Upper lobe of left lung (tissue), 6 donors: Measurements from ENCODE around the gene PLAC1. TPM values are rescaled to one million over a fixed set of nuclear protein-coding genes. Genes with fewer than 3 reads are reported as not detected.

ENCODE experiments used
- ATAC-seq, 2 donors: fragments of 200-7000 bp; cut with Tn5 transposase; one replicate each; pipeline ENCODE4 v1.9.1; 2022; ENCODE audit warnings: mild to moderate bottlenecking in 2 of 2, moderate library complexity in 2 of 2; ENCODE audit not compliant: low FRiP score in 2 of 2
- DNase-seq, 2 donors: peaks; one replicate each; pipeline ENCODE4 v3.0.0-alpha.2; 2019 to 2020
- H3K27ac ChIP-seq, 4 donors: fragments of 200-600 bp; sonication (generic); one replicate each; pipeline ENCODE4 v1.5.1; 2016 to 2019
- H3K27me3 ChIP-seq, 4 donors: fragments of 200-600 bp; sonication (generic); one replicate each; pipeline ENCODE4 v1.5.1; 2017 to 2019
- H3K36me3 ChIP-seq, 4 donors: fragments of 200-600 bp; sonication (generic); one replicate each; pipeline ENCODE4 v1.5.1; 2016 to 2019
- H3K4me1 ChIP-seq, 4 donors: fragments of 200-600 bp; sonication (generic); one replicate each; pipeline ENCODE4 v1.5.1; 2018 to 2019
- H3K4me3 ChIP-seq, 4 donors: fragments of 200-600 bp; sonication (generic); one replicate each; pipeline ENCODE4 v1.5.1; 2017 to 2019; ENCODE audit warnings: mild to moderate bottlenecking in 2 of 4, moderate library complexity in 1 of 4
- H3K9me3 ChIP-seq, 4 donors: fragments of 200-600 bp; sonication (generic); one replicate each; pipeline ENCODE4 v1.5.1; 2018 to 2019
- CTCF ChIP-seq, 6 experiments: fragments of 450-650 bp in 4 of 6; fragments of 200-600 bp in 2 of 6; sonication (generic) in 2 of 6; IDR thresholded peaks; one replicate each; pipeline ENCODE4 v1.5.1; 2016 to 2019; ENCODE audit warnings: antibody characterized with exemption in 6 of 6
- EP300 ChIP-seq, 4 donors: sonication (generic); formaldehyde crosslinking; IDR thresholded peaks; one replicate each; pipeline ENCODE4 v1.5.1; 2017; ENCODE audit warnings: antibody characterized with exemption in 4 of 4, control low read depth in 2 of 4
- POLR2A ChIP-seq, 4 donors: fragments of 450-650 bp; IDR thresholded peaks; one replicate each; pipeline ENCODE4 v1.5.1; 2016 to 2017; ENCODE audit warnings: antibody characterized with exemption in 4 of 4, mild to moderate bottlenecking in 2 of 4
- POLR2AphosphoS5 ChIP-seq, 2 donors: sonication (generic); formaldehyde crosslinking; IDR thresholded peaks; one replicate each; pipeline ENCODE4 v1.5.1; 2017; ENCODE audit warnings: antibody characterized with exemption in 2 of 2
- WGBS, 2 donors: methylation state at CpG; one replicate each; pipeline ENCODE4 v1.1.5; 2017 to 2018; 5-methylcytosine and 5-hydroxymethylcytosine counted together
- total RNA-seq, 6 donors: library from RNA; depleted of rRNA in 4 of 6; stranded (reverse); fragments of >200 nt in 4 of 6; gene quantifications; one replicate each; pipeline versions ENCODE4 v1.1.0 to v1.2.1, GENCODE V29; 2016 to 2021
- donor health status: DM: no; HTN: no; CAD: no; lungs with moderate emphysema.
- donor health status: DM: no; HTN: yes; CAD: no; lungs with severe emphysema.

PLAC1 gene
- total RNA-seq, 6 donors from 2014 or later, result not detected

GRCh38 chrX:134562002-134562401 is 96.3 kb downstream of the PLAC1 start:
- no peaks in the 10 kb centered on the region for H3K9me3 ChIP-seq
- TF ChIP-seq POLR2A (IDR thresholded peaks at IDR 0.05), result no peak
- H3K27me3 ChIP-seq, result no peaks in the 10 kb centered on the region
- H3K4me3 ChIP-seq, result no peak overlapping the region
- H3K36me3 ChIP-seq, result no peaks in the 10 kb centered on the region
- H3K27ac ChIP-seq, result no peak overlapping the region
- H3K4me1 ChIP-seq, result no peaks in the 10 kb centered on the region
- ATAC-seq, result no peak
- 65 to 84% methylated on average over 2 of the region's 2 CpGs for WGBS, 2 donors
- DNase-seq, result no peak

GRCh38 chrX:134558133-134558532 is 100.1 kb downstream of the PLAC1 start:
- no peak for ATAC-seq

GRCh38 chrX:134554291-134554690 is 104.0 kb downstream of the PLAC1 start:
- H3K9me3 ChIP-seq, result peaks cover 0 to 6% (median 0%) of the 10 kb centered on the region in 4 donors
- H3K4me3 ChIP-seq, result no peak overlapping the region
- no peak for TF ChIP-seq POLR2A (IDR thresholded peaks at IDR 0.05)
- H3K36me3 ChIP-seq, result no peaks in the 10 kb centered on the region
- no peaks in the 10 kb centered on the region for H3K27me3 ChIP-seq
- ATAC-seq (no peak), DNase-seq (no peak)
- no peak overlapping the region for H3K27ac ChIP-seq
- peaks cover 0 to 7% (median 4%) of the 10 kb centered on the region in 4 donors for H3K4me1 ChIP-seq
- WGBS, 2 donors, result 57 to 60% methylated on average over 7 to 8 of the region's 8 CpGs

More at GRCh38 chrX:134558133-134558532, 100.1 kb downstream of the PLAC1 start:
- H3K27ac ChIP-seq, result no peak overlapping the region
- TF ChIP-seq EP300 (IDR thresholded peaks at IDR 0.05) (no peak), CTCF (IDR thresholded peaks at IDR 0.05) (no peak), POLR2A (IDR thresholded peaks at IDR 0.05) (no peak), POLR2AphosphoS5 (IDR thresholded peaks at IDR 0.05) (no peak)
- H3K36me3 ChIP-seq, result no peaks in the 10 kb centered on the region
- H3K9me3 ChIP-seq, result no peaks in the 10 kb centered on the region
- H3K27me3 ChIP-seq, result no peaks in the 10 kb centered on the region
- WGBS, 2 donors, result 64 to 79% methylated on average over 4 of the region's 4 CpGs
- no peak overlapping the region for H3K4me3 ChIP-seq
- no peaks in the 10 kb centered on the region for H3K4me1 ChIP-seq
- no peak for DNase-seq

- peaks cover 0 to 7% (median 0%) of the 10 kb centered on the region in 4 donors for H3K9me3 ChIP-seq
- H3K36me3 ChIP-seq, result no peaks in the 10 kb centered on the region
- 80% methylated on average over 5 of the region's 5 CpGs for WGBS, 2 donors
- ATAC-seq (no peak), DNase-seq (no peak)
- TF ChIP-seq POLR2A (IDR thresholded peaks at IDR 0.05), result no peak
- no peak for TF ChIP-seq POLR2AphosphoS5 (IDR thresholded peaks at IDR 0.05)
- no peak for TF ChIP-seq CTCF (IDR thresholded peaks at IDR 0.05)
- no peak for TF ChIP-seq EP300 (IDR thresholded peaks at IDR 0.05)
- no peak overlapping the region for H3K27ac ChIP-seq
- H3K4me3 ChIP-seq, result no peak overlapping the region
- no peaks in the 10 kb centered on the region for H3K27me3 ChIP-seq
- H3K4me1 ChIP-seq, result peaks cover 0 to 9% (median 7%) of the 10 kb centered on the region in 4 donors
These were observed 105.9 kb downstream of the PLAC1 start for GRCh38 chrX:134552351-134552750.

- ATAC-seq, result no peak
- H3K4me1 ChIP-seq, result peaks cover 0 to 9% (median 7%) of the 10 kb centered on the region in 4 donors
These were observed 106.8 kb downstream of the PLAC1 start for GRCh38 chrX:134551376-134552048.

More at GRCh38 chrX:134551376-134552048, 106.8 kb downstream of the PLAC1 start:
- H3K27ac ChIP-seq, result no peak overlapping the region
- H3K36me3 ChIP-seq, result no peaks in the 10 kb centered on the region
- WGBS, 2 donors, result 58 to 61% methylated on average over 22 of the region's 22 CpGs
- H3K9me3 ChIP-seq, result peaks cover 0 to 7% (median 0%) of the 10 kb centered on the region in 4 donors
- no peak for DNase-seq
- H3K27me3 ChIP-seq, result no peaks in the 10 kb centered on the region
- TF ChIP-seq CTCF (IDR thresholded peaks at IDR 0.05) (no peak), EP300 (IDR thresholded peaks at IDR 0.05) (no peak), POLR2A (IDR thresholded peaks at IDR 0.05) (no peak), POLR2AphosphoS5 (IDR thresholded peaks at IDR 0.05) (no peak)
- peak overlapping the region in 2 of 4 donors; percentile 52 to 56 for H3K4me3 ChIP-seq
